ENCODE results near the gene FOXRED1.

The FOXRED1 gene

GRCh38 chr11:126307706-126308105 is 38.8 kb downstream of the FOXRED1 start:
- TF ChIP-seq TAF1 (IDR thresholded peaks at IDR 0.05; ENCODE audit: borderline replicate concordance, insufficient read depth, low read length): no peak
- no peak for TF ChIP-seq SIN3A (IDR thresholded peaks at IDR 0.05; ENCODE audit: borderline replicate concordance, insufficient read depth, low read length)
- TF ChIP-seq POLR2AphosphoS5 (IDR thresholded peaks at IDR 0.05; ENCODE audit: low read depth, low read length): no peak
- no peak for TF ChIP-seq FOXP2 (optimal IDR thresholded peaks at IDR 0.05; ENCODE audit: borderline replicate concordance, extremely low read depth, extremely low read length, insufficient read depth)
- no peak for TF ChIP-seq REST (IDR thresholded peaks at IDR 0.05; ENCODE audit: insufficient read depth in 1 of 2, low read depth in 2 of 2, low read length in 2 of 2)

GRCh38 chr11:126308271-126308671 is 39.3 kb downstream of the FOXRED1 start:
- no peak for TF ChIP-seq FOXP2 (optimal IDR thresholded peaks at IDR 0.05; ENCODE audit: borderline replicate concordance, extremely low read depth, extremely low read length, insufficient read depth)
- no peak for TF ChIP-seq SIN3A (IDR thresholded peaks at IDR 0.05; ENCODE audit: borderline replicate concordance, insufficient read depth, low read length)
- TF ChIP-seq POLR2AphosphoS5 (IDR thresholded peaks at IDR 0.05; ENCODE audit: low read depth, low read length): no peak
- TF ChIP-seq TAF1 (IDR thresholded peaks at IDR 0.05; ENCODE audit: borderline replicate concordance, insufficient read depth, low read length): no peak
- TF ChIP-seq REST (IDR thresholded peaks at IDR 0.05; ENCODE audit: insufficient read depth in 1 of 2, low read depth in 2 of 2, low read length in 2 of 2): no peak

GRCh38 chr11:126310200-126310991 is 41.4 kb downstream of the FOXRED1 start:
- TF ChIP-seq FOXP2 (optimal IDR thresholded peaks at IDR 0.05; ENCODE audit: borderline replicate concordance, extremely low read depth, extremely low read length, insufficient read depth): no peak
- TF ChIP-seq POLR2AphosphoS5 (IDR thresholded peaks at IDR 0.05; ENCODE audit: low read depth, low read length): no peak
- no peak for TF ChIP-seq REST (IDR thresholded peaks at IDR 0.05; ENCODE audit: insufficient read depth in 1 of 2, low read depth in 2 of 2, low read length in 2 of 2)
- TF ChIP-seq SIN3A (IDR thresholded peaks at IDR 0.05; ENCODE audit: borderline replicate concordance, insufficient read depth, low read length): no peak
- no peak for TF ChIP-seq TAF1 (IDR thresholded peaks at IDR 0.05; ENCODE audit: borderline replicate concordance, insufficient read depth, low read length)

GRCh38 chr11:126310992-126311310 is 42.0 kb downstream of the FOXRED1 start:
- no peak for TF ChIP-seq FOXP2 (optimal IDR thresholded peaks at IDR 0.05; ENCODE audit: borderline replicate concordance, extremely low read depth, extremely low read length, insufficient read depth)
- no peak for TF ChIP-seq TAF1 (IDR thresholded peaks at IDR 0.05; ENCODE audit: borderline replicate concordance, insufficient read depth, low read length)
- TF ChIP-seq SIN3A (IDR thresholded peaks at IDR 0.05; ENCODE audit: borderline replicate concordance, insufficient read depth, low read length): no peak
- TF ChIP-seq REST (IDR thresholded peaks at IDR 0.05; ENCODE audit: insufficient read depth in 1 of 2, low read depth in 2 of 2, low read length in 2 of 2): no peak
- TF ChIP-seq POLR2AphosphoS5 (IDR thresholded peaks at IDR 0.05; ENCODE audit: low read depth, low read length): no peak
